ENCODE data around the gene CCDC197. TPM values are rescaled to one million over a fixed set of nuclear protein-coding genes. Genes with fewer than 3 reads are reported as not detected.

CCDC197 gene
- total RNA-seq, 1 donor from 2014 or later, result not detected

- Mint-ChIP-seq H3K4me3 (ENCODE audit: low read depth) (no peak overlapping the region), H3K27ac (no peak overlapping the region), H3K36me3 (ENCODE audit: insufficient read depth) (no peaks in the 10 kb centered on the region), H3K9me3 (ENCODE audit: low read depth) (no peaks in the 10 kb centered on the region), H3K27me3 (peaks cover 10% of the 10 kb centered on the region), H3K4me1 (ENCODE audit: low read depth) (peaks cover 12% of the 10 kb centered on the region)
- TF ChIP-seq, protein P1, sequence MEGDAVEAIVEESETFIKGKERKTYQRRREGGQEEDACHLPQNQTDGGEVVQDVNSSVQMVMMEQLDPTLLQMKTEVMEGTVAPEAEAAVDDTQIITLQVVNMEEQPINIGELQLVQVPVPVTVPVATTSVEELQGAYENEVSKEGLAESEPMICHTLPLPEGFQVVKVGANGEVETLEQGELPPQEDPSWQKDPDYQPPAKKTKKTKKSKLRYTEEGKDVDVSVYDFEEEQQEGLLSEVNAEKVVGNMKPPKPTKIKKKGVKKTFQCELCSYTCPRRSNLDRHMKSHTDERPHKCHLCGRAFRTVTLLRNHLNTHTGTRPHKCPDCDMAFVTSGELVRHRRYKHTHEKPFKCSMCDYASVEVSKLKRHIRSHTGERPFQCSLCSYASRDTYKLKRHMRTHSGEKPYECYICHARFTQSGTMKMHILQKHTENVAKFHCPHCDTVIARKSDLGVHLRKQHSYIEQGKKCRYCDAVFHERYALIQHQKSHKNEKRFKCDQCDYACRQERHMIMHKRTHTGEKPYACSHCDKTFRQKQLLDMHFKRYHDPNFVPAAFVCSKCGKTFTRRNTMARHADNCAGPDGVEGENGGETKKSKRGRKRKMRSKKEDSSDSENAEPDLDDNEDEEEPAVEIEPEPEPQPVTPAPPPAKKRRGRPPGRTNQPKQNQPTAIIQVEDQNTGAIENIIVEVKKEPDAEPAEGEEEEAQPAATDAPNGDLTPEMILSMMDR (IDR thresholded peaks at IDR 0.05; ENCODE audit: unreplicated experiment), result no peak
- no peak for DNase-seq (ENCODE audit: low spot score, unreplicated experiment)
These were observed 21.2 kb downstream of the CCDC197 start for GRCh38 chr14:94018308-94018707.

GRCh38 chr14:94019329-94019728 lies 22.2 kb downstream of the CCDC197 start:
- H3K4me3 Mint-ChIP-seq (ENCODE audit: low read depth), result no peak overlapping the region
- H3K4me1 Mint-ChIP-seq (ENCODE audit: low read depth), result peaks cover 10% of the 10 kb centered on the region

DNA sequence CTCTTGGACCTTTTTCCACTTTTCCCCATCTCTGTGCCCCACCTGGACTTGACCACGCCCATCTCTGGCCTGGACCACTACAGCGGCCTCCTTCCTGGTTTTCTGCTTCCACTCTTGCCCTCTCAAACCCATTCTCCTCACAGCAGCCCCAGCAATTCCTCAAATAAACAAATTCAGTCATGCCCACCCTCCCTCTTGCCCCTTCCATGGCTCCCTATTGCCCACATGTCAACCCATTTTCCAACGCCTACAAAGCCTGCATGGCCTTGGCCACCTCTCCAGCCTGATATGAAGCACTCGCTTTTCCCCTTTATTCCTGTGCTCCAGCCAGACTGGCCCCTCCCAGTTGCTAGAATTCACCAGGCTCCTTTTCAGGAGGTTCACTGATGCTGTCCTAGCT lies 23.2 kb downstream of the CCDC197 start:
- Mint-ChIP-seq H3K9me3 (ENCODE audit: low read depth) (no peaks in the 10 kb centered on the region), H3K4me1 (ENCODE audit: low read depth) (peaks cover 7% of the 10 kb centered on the region), H3K36me3 (ENCODE audit: insufficient read depth) (no peaks in the 10 kb centered on the region), H3K27ac (no peak overlapping the region), H3K27me3 (peaks cover 10% of the 10 kb centered on the region), H3K4me3 (ENCODE audit: low read depth) (no peak overlapping the region)
- TF ChIP-seq, protein P1 (IDR thresholded peaks at IDR 0.05; ENCODE audit: unreplicated experiment), result no peak
- DNase-seq (ENCODE audit: low spot score, unreplicated experiment), result no peak

More at GRCh38 chr14:94019329-94019728, 22.2 kb downstream of the CCDC197 start:
- no peaks in the 10 kb centered on the region for H3K36me3 Mint-ChIP-seq (ENCODE audit: insufficient read depth)
- H3K9me3 Mint-ChIP-seq (ENCODE audit: low read depth), result no peaks in the 10 kb centered on the region
- TF ChIP-seq, protein P1 (IDR thresholded peaks at IDR 0.05; ENCODE audit: unreplicated experiment), result no peak
- H3K27ac Mint-ChIP-seq, result no peak overlapping the region
- no peak for DNase-seq (ENCODE audit: low spot score, unreplicated experiment)
- peaks cover 10% of the 10 kb centered on the region for H3K27me3 Mint-ChIP-seq

DNA sequence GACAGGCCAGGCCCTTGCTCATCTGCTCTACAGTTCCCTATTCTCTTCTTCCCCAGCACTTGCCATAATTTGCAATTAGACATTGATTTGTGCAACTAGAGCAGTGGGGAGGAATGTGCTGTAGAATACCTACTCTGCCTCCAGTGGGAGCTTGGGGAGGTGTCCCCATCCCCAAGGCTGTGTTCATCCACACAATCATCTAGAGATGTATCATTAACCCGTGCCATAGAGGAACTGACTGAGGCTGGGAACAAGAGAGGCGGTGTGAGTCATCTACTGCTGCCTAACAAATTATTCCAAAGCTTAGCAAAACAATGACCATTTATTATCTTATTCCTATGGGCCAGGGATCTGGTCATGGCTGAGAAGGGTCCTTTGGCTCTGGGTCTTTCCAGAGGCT lies 23.9 kb downstream of the CCDC197 start:
- Mint-ChIP-seq H3K4me3 (ENCODE audit: low read depth) (no peak overlapping the region), H3K27ac (no peak overlapping the region), H3K4me1 (ENCODE audit: low read depth) (peaks cover 7% of the 10 kb centered on the region), H3K36me3 (ENCODE audit: insufficient read depth) (no peaks in the 10 kb centered on the region), H3K27me3 (peaks cover 10% of the 10 kb centered on the region), H3K9me3 (ENCODE audit: low read depth) (no peaks in the 10 kb centered on the region)
- TF ChIP-seq, protein P1 (IDR thresholded peaks at IDR 0.05; ENCODE audit: unreplicated experiment), result no peak
- no peak for DNase-seq (ENCODE audit: low spot score, unreplicated experiment)

- Mint-ChIP-seq H3K27ac (no peak overlapping the region), H3K36me3 (ENCODE audit: insufficient read depth) (no peaks in the 10 kb centered on the region), H3K4me1 (ENCODE audit: low read depth) (peaks cover 7% of the 10 kb centered on the region), H3K9me3 (ENCODE audit: low read depth) (no peaks in the 10 kb centered on the region), H3K4me3 (ENCODE audit: low read depth) (no peak overlapping the region), H3K27me3 (peaks cover 9% of the 10 kb centered on the region)
- DNase-seq (ENCODE audit: low spot score, unreplicated experiment), result no peak
- TF ChIP-seq, protein P1 (IDR thresholded peaks at IDR 0.05; ENCODE audit: unreplicated experiment), result no peak
These were observed 24.5 kb downstream of the CCDC197 start for GRCh38 chr14:94021416-94022157.

Data from progenitor cell of endocrine pancreas (in vitro differentiated cells).